Lung microvascular endothelial cell (primary cell): Measurements from ENCODE around the gene ATP2A2. TPM values are rescaled to one million over a fixed set of nuclear protein-coding genes. Genes with fewer than 3 reads are reported as not detected.
"Not testable (repeated sequence)": the region's sequence is repeated elsewhere in the genome, so short reads cannot be mapped to it uniquely, and the experiment has no call there.

Source experiments
- DNase-seq, 2 donors: peaks; one replicate each; pipeline versions ENCODE4 v3.0.0 to v3.0.0-alpha.2; 2010; ENCODE audit warnings: low read depth in 2 of 2
- total RNA-seq: library from RNA; depleted of rRNA; stranded (reverse); fragments of >200 nt; gene quantifications from 2 replicates; pipeline ENCODE4 v1.2.1, GENCODE V29; 2014

ATP2A2 gene
- total RNA-seq, 1 donor from 2014 or later = 113 TPM

GRCh38 chr12:110366321-110367142, 85.5 kb downstream of the ATP2A2 start:
- DNase-seq = no peak

- DNase-seq = no peak
Measured at GRCh38 chr12:110367181-110367864, 86.3 kb downstream of the ATP2A2 start.

- no peak for DNase-seq
Measured at GRCh38 chr12:110369992-110370391, 88.9 kb downstream of the ATP2A2 start.

- no peak for DNase-seq
Measured at GRCh38 chr12:110370732-110371231, 89.7 kb downstream of the ATP2A2 start.

- no peak for DNase-seq
Measured at GRCh38 chr12:110371408-110372055, 90.5 kb downstream of the ATP2A2 start.

GRCh38 chr12:110372056-110372425, 91.0 kb downstream of the ATP2A2 start:
- DNase-seq = no peak

GRCh38 chr12:110373025-110373424, 92.0 kb downstream of the ATP2A2 start:
- DNase-seq = no peak

- DNase-seq = no peak
Measured at GRCh38 chr12:110373425-110373824, 92.4 kb downstream of the ATP2A2 start.

GRCh38 chr12:110373962-110374611, 93.0 kb downstream of the ATP2A2 start:
- no peak for DNase-seq

GRCh38 chr12:110378131-110378790, 97.2 kb downstream of the ATP2A2 start:
- not testable (repeated sequence) for DNase-seq

- no peak for DNase-seq
Measured at GRCh38 chr12:110379197-110379596, 98.2 kb downstream of the ATP2A2 start.

- DNase-seq = no peak
Measured at GRCh38 chr12:110379631-110380030, 98.6 kb downstream of the ATP2A2 start.

- DNase-seq = no peak
Measured at GRCh38 chr12:110382683-110383082, 101.6 kb downstream of the ATP2A2 start.

Other genes with a start within 250 kb of the ATP2A2 start
- 11.8 and 14.7 TPM in 2 replicates for gene C12orf76, start 232.7 kb upstream of the ATP2A2 start, total RNA-seq
- 5.2 and 7.5 TPM in 2 replicates for gene IFT81, start 156.9 kb upstream of the ATP2A2 start, total RNA-seq
- gene ANAPC7, start 122.5 kb downstream of the ATP2A2 start, total RNA-seq = 24.6 and 37.1 TPM in 2 replicates
- 182 and 207 TPM in 2 replicates for gene ARPC3, start 169.1 kb downstream of the ATP2A2 start, total RNA-seq
- 15.7 and 18.1 TPM in 2 replicates for gene GPN3, start 187.0 kb downstream of the ATP2A2 start, total RNA-seq
- 9.4 and 9.7 TPM in 2 replicates for gene FAM216A, start 187.6 kb downstream of the ATP2A2 start, total RNA-seq
- gene VPS29, start 220.9 kb downstream of the ATP2A2 start, total RNA-seq = 42.9 and 47.2 TPM in 2 replicates
- 0.40 and 0.65 TPM in 2 replicates for gene RAD9B, start 221.1 kb downstream of the ATP2A2 start, total RNA-seq